NCI-H748 (cell line): ENCODE results near the gene CEP170.
A peak's percentile ranks its signal among the peaks of the same experiment; 100 is the strongest.

Source experiments
- DNase-seq: peaks from one replicate; lab custom pipeline; 2025; ENCODE audit not compliant: unreplicated experiment; lab: John Stamatoyannopoulos, UW

CEP170 gene

DNA sequence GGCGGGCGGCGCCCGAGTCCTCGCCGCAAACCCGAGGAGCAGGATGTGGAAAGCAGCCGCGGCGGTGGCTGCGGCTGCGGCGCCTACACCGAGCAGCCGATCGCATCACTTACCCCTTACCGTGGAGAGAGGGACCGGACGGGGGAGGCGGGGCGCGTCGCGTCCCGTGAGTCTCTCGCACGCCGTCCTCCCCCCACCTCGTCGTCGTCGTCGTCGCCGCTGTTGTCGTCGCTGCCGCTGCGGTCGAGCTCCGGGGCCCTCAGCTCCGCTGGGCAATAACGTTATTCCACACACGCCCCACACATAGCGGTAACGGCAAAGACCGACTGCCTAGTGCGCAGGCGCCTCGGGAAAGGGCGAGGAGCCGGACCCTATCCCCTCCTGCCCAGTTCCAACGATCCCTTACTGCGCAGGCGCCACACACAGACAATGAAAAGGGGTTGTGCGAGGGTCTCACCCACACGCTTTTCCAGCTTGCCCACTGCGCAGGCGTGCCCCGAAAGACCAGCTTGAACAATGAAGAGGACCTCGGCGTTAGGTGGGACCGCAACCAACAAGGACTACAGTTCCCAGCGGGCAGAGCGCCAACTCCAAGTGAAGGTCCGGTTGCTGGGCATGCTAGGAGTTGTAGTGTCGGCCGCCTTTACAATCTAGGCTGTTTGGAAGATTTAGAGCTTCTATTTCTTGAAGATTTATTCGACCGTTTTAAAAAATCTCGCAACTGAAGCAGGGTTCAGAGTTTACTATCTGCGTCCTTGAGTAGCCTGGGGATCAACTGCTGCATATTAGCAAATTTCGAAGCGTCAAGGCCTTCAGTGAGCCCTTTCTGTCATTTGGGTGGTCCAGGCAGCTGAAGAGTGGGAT is at the start of gene CEP170:
Gene CEP170 (minus strand): TSS at position 355 of the 864 bp plus-strand sequence. CDS start 30,001 bp downstream, outside the sequence.
- DNase-seq, result peak; percentile 98

DNA sequence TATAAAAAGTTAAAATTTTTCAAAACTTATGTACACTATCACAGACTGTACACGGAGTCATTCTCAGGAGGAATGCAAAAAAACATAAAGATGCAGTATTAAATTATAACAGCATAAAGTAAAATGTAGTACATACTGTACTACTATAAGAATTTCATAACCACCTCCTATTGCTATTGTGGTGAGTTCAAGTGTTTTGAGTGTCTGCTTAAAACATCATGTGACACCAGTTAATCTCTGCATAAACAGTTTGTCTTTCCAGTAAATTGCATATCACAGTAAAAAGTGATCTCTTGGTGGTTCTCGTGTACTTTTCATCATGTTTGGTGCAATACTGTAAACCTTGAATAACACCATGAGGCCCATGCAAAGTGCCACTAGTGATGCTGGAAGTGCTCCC is 46.0 kb upstream of the CEP170 start:
- no peak for DNase-seq

DNA sequence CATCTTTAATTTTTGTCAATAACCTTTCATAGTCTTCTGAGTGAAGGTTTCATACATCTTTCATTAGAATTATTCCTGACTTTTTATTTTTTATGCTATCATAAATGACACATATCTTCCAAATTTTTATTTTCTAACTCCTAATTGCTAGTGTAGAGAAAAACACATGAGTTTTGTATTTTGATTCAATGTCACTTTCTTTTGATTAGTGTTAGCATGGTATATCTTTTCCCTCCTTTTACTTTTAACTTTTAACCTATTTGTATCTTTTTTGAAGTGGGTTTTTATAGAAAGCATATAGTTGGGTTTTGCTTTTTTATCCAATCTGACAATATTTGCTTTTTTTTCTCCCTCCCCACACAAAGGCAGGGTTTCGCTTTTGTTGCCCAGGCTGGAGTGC is 44.0 kb upstream of the CEP170 start:
- DNase-seq, result no peak

DNA sequence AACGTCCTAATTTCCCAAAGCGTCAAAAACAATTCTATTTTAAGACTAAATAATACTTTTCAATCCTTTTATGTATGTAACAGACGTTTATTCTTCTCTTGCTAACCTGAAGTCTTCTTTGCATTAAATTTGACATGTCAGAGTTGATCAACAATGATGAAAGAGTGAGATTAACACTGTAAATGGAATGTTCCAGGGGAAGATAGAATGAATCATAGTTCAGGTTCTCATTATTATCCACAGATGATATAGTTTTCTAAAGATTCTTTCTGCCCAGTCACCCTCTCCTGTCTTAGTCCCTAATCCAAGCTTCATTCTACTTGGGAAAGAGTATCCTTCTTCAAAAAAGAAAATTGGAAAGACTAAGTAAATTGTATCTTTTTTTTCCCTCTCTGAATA is 39.6 kb upstream of the CEP170 start:
- no peak for DNase-seq

DNA sequence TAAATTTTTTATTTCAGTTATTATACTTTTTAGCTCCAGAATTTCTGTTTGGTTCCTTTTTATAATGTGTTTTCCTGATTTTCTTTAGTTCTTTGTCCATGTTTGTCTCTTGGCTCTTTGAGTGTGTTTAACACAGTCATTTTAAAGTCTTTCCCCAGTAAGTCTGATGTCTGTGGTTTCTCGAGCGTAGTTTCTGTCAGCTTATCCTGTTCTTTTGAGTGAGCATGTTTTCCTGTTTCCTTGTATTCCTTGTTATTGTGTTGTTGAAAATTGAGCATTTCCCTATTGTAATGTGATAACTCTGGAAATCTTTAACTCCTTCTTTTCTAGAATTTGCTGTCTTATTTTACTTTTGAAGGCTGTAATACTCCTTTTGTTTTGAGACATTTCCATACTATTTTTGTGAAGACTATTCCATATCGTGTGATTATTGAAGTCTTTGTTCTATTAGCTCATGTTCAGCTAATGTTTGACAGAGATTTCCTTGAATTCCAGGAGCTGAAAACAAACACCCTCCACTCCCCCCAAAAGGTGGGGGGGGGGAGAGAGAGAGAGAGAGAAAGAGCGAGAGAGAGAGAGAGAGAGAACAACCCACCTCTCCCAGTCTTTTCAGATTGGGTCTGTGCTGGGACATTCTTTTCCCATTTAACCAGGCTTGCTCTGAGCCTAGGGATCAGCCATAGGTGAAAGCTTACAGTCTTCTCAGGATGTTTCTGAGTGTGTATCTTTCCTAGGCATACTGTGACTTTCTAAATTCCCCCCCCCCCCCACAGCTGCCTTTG is 39.1 kb upstream of the CEP170 start:
- DNase-seq, result no peak

DNA sequence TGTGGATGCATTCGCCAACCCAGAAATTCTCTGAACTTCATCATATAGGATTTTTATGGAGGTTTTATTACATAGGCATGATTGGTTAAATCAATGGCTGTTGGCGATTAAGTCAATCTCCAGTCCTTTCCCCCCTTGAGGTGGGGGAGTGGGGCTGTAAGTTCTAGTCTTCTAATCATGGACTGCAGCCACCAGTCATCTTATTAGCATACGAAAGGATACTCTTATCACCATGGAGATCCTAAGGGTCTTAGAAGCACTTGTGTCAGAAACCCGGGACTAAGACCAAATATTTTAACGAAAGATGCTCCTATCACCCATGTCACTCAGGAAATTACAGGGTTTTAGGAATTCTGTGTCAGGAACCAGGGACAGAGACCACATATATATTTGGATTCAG is 37.0 kb upstream of the CEP170 start:
- no peak for DNase-seq

DNA sequence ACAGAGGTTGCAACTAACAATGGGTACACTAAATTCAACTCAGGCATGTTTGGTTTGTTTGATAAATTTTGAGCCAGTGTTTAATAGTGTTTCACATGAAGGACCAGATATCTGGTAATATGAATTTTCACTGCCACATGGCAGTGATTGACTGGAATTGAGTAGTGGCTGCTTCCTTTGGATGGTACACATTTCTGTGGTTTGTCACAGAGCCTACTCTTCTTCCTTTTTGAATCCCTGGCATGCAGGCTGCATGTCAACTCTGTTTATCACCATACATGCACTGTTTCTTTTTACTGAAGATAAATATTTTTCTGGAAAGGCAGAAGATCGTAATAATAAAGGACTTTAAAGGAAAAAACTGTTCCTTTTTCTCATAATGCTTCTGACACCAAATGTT is 36.2 kb upstream of the CEP170 start:
- no peak for DNase-seq

DNA sequence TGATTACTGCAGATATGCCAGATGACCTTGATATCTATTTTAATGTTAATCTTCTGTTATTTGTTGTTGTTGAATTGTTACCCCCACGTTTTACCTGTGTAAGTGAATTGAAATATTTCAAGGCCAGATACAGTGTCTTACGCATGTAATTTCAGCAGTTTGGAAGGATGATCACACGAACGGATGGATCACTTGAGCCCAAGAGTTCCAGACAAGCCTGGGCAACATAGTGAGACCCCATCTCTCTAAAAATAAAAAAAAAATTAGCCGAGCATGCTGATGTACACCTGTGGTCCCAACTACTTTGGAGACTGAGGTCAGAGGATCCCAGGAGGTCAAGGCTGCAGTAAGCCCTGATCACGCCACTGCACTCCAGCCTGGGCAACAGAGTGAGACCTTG is 33.0 kb upstream of the CEP170 start:
- DNase-seq, result no peak

DNA sequence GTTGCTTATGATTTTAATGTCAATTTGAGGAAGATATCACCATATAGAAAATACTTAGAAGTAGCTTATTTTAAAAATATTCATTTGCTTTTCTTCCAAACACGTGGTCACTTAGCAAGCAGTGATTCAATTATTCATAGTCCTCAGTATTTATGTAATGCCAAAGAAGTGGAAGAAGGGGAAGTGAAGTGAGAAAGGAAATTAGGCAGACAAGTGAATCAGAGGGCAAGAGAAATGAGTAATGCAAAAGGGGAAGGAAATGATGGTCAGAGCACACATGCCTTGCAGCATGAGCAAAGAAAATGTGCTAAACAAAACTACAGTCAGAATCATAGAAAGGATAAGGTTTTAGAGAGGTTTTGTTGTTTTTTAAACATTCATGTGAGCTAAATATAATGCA is 32.6 kb upstream of the CEP170 start:
- DNase-seq, result no peak

DNA sequence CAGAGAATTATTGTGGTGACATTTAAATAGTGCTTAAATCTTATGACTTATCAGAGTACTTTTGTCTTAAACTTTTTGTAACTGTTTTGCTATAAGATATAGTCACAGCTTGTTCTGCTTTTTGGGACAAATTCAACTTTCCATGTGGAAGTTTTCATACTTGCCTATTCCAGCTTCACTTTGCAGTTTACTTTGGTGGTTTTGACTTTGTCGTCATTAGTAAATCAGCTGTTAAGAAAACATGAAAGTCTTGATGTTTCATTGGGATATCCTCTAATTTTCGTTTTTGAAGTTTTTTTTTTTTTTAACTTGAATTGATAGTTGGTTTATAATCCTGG is 32.0 kb upstream of the CEP170 start:
- DNase-seq, result no peak

DNA sequence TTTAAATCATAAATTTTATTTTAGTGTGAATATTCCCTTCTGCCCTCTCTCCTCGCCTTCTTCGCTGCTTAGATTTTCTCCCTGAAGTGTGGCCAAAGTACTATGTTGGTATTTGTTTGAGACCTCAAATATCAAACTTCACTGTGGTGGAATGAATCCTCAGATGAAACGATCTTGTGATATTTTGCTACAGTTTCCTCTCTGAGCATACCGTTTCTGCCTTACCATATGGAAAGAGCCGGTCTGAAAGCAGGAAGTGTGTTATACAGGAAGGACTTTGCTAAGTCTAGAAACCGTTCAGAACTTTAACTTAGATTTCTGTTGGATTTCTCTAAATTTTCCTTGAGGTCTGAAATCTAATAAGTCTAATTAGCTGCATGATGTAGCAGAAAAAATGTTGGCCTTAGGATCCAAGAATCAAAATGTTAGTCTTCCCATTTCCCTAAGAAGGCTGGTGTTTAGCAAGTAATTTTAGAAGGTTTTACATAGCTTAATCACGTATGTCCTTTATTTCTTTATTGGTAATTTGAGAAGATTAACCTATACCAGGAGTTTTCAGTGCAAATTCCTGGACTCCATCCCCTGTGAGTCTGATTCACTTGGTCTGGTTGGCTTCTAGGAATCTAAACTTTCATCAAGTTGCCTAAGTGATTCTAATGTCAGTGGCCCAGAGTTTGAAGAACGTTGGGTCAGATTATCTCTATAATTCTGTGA is 31.5 kb upstream of the CEP170 start:
- DNase-seq, result no peak

DNA sequence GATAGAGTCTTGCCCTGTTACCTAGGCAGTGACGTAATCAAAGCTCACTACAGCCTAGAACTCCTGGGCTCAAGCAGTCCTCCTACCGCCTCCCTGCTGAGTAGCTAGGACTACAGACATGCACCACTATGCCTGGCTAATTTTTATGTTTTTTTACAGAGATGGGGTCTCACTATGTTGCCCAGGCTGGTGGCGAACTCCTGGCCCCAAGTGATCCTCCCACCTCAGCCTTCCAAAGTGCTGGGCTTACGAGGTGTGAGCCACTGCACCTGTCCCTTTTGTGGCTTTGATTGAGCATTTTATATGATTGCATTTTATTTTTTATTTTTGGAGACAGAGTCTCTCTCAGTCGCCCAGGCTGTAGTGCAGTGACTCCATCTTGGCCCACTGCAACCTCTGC is 26.6 kb upstream of the CEP170 start:
- DNase-seq, result no peak

DNA sequence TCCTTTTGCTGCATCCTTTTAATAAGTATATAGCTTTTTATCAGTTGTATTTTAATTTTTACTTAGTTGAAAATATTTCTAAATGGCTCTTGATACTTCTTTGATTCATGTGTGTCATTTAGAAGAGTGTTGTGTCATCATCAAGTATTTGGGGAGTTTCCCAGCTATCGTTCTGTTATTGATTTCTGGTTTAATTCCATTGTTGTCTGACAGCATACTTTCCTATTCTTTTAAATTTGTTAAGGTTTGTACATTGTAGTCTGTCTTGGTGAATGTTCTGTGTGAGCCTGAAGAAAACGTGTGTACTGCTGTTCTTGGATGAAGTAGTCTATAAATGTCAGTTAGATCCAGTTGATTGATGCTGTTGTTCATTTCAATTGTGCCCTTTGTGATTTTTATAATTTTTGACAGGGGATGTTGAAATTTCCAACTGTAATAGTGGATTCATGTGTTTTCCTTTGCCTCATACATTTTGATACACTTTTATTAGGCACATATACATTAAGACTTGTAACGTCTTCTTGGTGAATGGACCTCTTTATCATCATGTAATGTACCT is 25.6 kb upstream of the CEP170 start:
- no peak for DNase-seq

DNA sequence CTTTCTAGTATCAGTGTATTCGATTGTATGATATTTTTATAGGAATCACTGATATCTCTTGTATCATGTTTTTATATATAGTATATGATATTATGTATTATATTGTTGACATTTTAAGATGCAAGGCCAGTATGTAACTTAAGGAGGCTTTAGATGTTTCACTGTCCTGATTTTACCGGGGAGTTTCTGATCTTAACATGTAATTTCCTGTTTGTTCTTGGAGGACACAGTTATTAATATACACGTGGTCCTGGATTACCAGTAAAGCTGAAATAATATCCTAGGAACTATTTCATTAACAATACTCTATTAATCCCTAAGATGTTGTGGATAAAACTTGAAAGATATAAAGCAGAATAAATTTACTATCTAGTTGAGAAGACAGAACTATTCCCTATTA is 20.2 kb upstream of the CEP170 start:
- DNase-seq, result no peak

DNA sequence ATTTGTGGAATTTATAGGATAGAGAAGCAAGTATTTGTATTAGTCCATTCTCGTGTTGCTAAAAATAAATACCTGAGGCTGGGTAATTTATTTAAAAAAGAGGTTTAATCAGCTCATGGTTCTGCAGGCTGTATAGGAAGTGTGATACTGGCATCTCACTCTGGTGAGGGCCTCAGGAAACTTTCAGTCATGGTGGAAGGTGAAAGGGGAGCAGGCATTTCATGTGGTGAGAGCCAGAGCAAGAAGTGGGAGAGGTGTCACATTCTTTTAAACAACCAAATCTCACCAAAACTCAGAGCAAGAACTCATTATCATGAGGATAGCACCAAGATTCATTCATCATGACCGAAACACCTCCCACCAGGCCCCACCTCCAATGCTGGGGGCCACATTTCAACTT is 18.9 kb upstream of the CEP170 start:
- no peak for DNase-seq

DNA sequence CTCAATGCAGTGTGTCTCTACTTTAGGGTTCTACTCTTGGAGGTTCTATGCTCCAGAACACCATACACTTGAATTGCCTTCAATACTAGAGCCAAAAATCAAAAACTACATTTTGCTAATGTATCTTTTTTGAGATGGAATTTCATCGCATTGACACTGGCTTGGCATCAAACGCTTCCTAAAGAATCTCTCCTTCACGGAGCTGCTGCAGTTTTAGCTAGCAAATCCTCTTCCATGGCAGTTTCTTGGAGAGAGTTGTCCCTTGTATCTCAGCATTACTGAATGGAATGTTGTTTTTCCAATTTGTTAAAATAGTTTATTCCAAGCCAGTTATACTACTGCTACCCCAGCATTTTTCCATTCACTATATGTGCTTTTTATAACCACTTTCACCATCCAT is 18.4 kb upstream of the CEP170 start:
- DNase-seq, result no peak

DNA sequence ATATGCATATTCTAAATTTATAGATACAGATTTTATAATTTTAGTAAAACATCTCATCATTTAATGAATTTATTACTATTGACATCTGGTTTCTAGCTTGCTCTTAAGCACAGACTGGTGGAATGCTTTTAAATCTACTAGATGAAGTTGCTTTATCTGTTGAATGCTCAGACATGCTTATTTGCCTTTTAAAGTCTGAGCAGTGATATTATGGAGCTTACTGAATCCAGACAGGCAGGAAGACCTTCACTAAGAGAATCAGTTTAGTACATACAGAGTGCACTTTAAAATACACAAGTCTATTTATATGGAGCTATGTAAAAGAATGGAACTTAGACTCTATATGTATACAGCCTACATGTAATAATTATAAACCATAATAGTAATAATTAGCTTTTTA is 17.3 kb upstream of the CEP170 start:
- no peak for DNase-seq

DNA sequence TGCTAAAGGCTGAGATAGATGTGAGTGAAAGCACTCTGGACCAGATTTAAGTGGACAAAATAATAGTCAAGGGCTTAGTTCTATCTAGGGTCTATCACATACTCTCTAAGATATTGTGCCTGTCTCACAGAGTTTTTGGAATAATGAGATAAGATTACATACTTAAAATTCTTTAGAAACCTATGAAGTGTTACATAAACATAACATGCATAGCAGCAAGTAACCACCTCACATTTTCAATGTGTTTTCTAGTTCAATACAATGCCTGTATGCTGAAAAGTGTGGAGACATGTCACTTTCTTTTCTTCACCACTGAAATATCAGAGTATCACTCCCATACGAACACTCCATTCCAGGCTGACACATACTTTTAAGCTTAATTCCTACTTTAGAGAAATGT is 16.9 kb upstream of the CEP170 start:
- no peak for DNase-seq

DNA sequence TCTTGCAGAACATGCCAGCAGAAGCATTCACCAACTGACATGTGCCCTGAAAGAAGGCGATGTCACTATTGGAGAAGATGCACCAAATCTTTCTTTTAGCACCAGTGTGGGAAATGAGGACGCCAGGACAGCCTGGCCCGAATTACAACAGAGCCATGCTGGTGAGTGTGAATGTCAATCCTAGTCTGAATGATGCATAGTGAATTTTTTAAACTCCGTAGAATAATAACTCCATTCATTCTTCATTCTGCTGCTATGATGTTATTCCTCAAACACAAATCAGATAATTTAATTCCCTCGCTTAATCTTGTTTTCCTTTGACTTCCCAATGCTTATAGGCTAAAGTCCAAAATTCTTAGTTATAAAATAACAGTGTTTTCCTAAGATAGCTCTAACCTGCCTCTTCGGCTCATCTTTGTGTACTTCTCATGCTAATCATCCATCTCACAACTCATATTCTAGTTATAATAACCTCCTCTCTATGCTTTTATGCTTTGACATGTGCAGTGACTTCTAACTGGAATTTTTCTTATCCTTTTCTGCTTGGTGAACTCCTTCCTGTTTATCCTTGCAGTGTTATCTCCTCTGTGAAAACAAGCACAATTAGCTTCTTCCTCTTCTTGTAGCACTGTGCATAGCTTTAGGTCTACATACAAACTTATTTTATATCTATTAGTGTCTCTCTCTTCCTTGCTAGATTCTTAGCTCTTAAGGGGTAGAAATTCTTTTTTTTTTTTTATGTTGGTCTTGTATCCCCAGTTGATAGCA is 15.2 kb upstream of the CEP170 start:
- DNase-seq, result no peak

DNA sequence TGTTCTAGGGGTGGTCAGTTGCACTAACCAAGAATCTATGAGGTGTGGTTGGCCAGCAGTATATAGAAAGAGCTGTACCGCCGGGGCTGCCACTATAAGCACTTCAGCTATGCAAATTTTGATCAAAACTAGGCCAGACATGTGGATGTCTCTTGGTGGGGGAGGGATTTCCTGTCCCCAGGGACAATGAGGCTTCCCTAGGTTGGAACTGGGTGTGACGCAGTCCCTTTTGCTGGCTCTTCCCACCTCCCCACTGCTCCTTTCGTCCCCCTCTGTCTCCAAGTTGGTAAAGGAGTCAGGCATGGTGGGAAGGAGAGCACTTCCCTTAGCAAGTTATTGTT is 14.3 kb upstream of the CEP170 start:
- no peak for DNase-seq
